DOHH2 (cell line): ENCODE data around the gene MSMP.

Source experiments
- H3F3A ChIP-seq: fragments of 200-600 bp; sonication (generic), shearing (Covaris generic); 2 replicates; pipeline ENCODE4 v1.6.0; 2016; ENCODE audit warnings: antibody characterized with exemption, mild to moderate bottlenecking; ENCODE audit not compliant: control insufficient read depth, insufficient read depth
- H3K27ac ChIP-seq: fragments of 200-600 bp; sonication (generic); 2 replicates; pipeline ENCODE4 v1.5.1; 2014; ENCODE audit warnings: low read depth, mild to moderate bottlenecking, low read length, moderate library complexity
- H3K27me3 ChIP-seq: fragments of 200-600 bp; sonication (generic); 2 replicates; pipeline ENCODE4 v1.6.1; 2014; ENCODE audit warnings: mild to moderate bottlenecking, low read length, mixed read lengths; ENCODE audit not compliant: control insufficient read depth
- H3K36me3 ChIP-seq: fragments of 200-600 bp; sonication (generic); 2 replicates; pipeline ENCODE4 v1.6.1; 2014; ENCODE audit warnings: mild to moderate bottlenecking, low read length, moderate library complexity, mixed read lengths; ENCODE audit not compliant: control insufficient read depth
- H3K4me1 ChIP-seq: fragments of 200-600 bp; sonication (generic); 2 replicates; pipeline ENCODE4 v1.6.1; 2014; ENCODE audit warnings: mild to moderate bottlenecking, low read length, mixed read lengths; ENCODE audit not compliant: control insufficient read depth
- H3K4me2 ChIP-seq: fragments of 200-600 bp; sonication (generic); 2 replicates; pipeline ENCODE4 v1.6.0; 2014; ENCODE audit warnings: mild to moderate bottlenecking, low read length, moderate library complexity
- H3K4me3 ChIP-seq: fragments of 200-600 bp; sonication (generic); 2 replicates; pipeline ENCODE4 v1.5.1; 2014; ENCODE audit warnings: mild to moderate bottlenecking, low read length, mixed read lengths
- H3K79me2 ChIP-seq: fragments of 200-600 bp; sonication (generic); 2 replicates; pipeline ENCODE4 v1.6.1; 2014; ENCODE audit warnings: mild to moderate bottlenecking, low read length, mixed read lengths; ENCODE audit not compliant: control insufficient read depth
- H3K9me2 ChIP-seq: fragments of 200-600 bp; sonication (generic); replicated peaks from 2 replicates; pipeline ENCODE4 v1.6.1; 2014; ENCODE audit warnings: mild to moderate bottlenecking, low read length, mixed read lengths; ENCODE audit not compliant: control insufficient read depth
- H3K9me3 ChIP-seq: fragments of 200-600 bp; sonication (generic); 2 replicates; pipeline ENCODE4 v1.6.1; 2014; ENCODE audit warnings: antibody characterized with exemption, low read length, mixed read lengths; ENCODE audit not compliant: control insufficient read depth, insufficient read depth
- H4K20me1 ChIP-seq: fragments of 200-600 bp; sonication (generic); 2 replicates; pipeline ENCODE4 v1.6.0; 2014; ENCODE audit warnings: low read depth, mild to moderate bottlenecking, antibody characterized with exemption, low read length, moderate library complexity; ENCODE audit not compliant: control insufficient read depth, insufficient read depth
- EZH2phosphoT487 ChIP-seq: fragments of 200-600 bp; sonication (generic); IDR thresholded peaks from 2 replicates; pipeline ENCODE4 v1.6.1; 2017; ENCODE audit warnings: borderline replicate concordance, mild to moderate bottlenecking, antibody characterized with exemption, low read length, moderate library complexity, mixed read lengths
- TF ChIP-seq, protein P1 (sequence below): fragments of 200-600 bp; sonication (generic); IDR thresholded peaks from one replicate; pipeline ENCODE4 v1.5.1; 2014; ENCODE audit warnings: antibody characterized with exemption, mild to moderate bottlenecking, low read depth, low read length; ENCODE audit not compliant: poor library complexity, severe bottlenecking

Gene MSMP

GRCh38 chr9:35729101-35729500 is 25.0 kb downstream of the MSMP start:
- Histone ChIP-seq H4K20me1 (peaks cover 28% of the 10 kb centered on the region), H3K27ac (peak overlapping the region; percentile 72), H3F3A (peaks cover 19% of the 10 kb centered on the region), H3K4me1 (peaks cover 59% of the 10 kb centered on the region), H3K36me3 (peaks cover 42% of the 10 kb centered on the region), H3K79me2 (peaks cover 71% of the 10 kb centered on the region), H3K4me3 (peak overlapping the region; percentile 84), H3K9me2 (no peaks in the 10 kb centered on the region), H3K4me2 (peak overlapping the region; percentile 94), H3K27me3 (no peaks in the 10 kb centered on the region), H3K9me3 (no peaks in the 10 kb centered on the region)
- TF ChIP-seq, protein P1, sequence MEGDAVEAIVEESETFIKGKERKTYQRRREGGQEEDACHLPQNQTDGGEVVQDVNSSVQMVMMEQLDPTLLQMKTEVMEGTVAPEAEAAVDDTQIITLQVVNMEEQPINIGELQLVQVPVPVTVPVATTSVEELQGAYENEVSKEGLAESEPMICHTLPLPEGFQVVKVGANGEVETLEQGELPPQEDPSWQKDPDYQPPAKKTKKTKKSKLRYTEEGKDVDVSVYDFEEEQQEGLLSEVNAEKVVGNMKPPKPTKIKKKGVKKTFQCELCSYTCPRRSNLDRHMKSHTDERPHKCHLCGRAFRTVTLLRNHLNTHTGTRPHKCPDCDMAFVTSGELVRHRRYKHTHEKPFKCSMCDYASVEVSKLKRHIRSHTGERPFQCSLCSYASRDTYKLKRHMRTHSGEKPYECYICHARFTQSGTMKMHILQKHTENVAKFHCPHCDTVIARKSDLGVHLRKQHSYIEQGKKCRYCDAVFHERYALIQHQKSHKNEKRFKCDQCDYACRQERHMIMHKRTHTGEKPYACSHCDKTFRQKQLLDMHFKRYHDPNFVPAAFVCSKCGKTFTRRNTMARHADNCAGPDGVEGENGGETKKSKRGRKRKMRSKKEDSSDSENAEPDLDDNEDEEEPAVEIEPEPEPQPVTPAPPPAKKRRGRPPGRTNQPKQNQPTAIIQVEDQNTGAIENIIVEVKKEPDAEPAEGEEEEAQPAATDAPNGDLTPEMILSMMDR: no peak
- no peak for TF ChIP-seq EZH2phosphoT487

- no peaks in the 10 kb centered on the region for H3K9me2 ChIP-seq
- H3K36me3 ChIP-seq: peaks cover 50% of the 10 kb centered on the region
- peaks cover 28% of the 10 kb centered on the region for H4K20me1 ChIP-seq
- H3K4me3 ChIP-seq: peak overlapping the region; percentile 84
- peak overlapping the region; percentile 72 for H3K27ac ChIP-seq
- H3K4me1 ChIP-seq: peaks cover 51% of the 10 kb centered on the region
- H3K79me2 ChIP-seq: peaks cover 66% of the 10 kb centered on the region
- peak overlapping the region; percentile 94 for H3K4me2 ChIP-seq
- no peaks in the 10 kb centered on the region for H3K9me3 ChIP-seq
- TF ChIP-seq EZH2phosphoT487: no peak
- TF ChIP-seq, protein P1: no peak
- peaks cover 13% of the 10 kb centered on the region for H3F3A ChIP-seq
- H3K27me3 ChIP-seq: no peaks in the 10 kb centered on the region
Observed at GRCh38 chr9:35728041-35728971, 25.8 kb downstream of the MSMP start.

DNA sequence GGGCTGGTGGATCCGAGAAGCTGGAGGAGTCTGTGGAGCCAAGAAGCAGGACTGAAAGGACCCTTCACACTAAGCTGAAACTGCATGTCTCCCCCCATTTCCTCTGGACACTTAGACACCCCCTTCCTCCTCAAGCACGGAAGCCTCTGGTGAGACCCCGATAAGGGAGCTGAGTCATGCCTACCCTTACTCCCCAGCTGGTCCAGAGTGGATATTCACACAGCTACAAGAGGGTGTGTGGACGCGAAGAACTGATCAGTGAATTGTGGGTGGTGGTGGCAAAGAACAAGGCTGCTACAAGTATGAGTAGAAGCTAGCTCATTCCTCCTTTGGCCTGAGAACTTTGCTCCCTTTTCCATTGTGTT is 26.4 kb downstream of the MSMP start:
- TF ChIP-seq, protein P1: no peak
- no peak for TF ChIP-seq EZH2phosphoT487
- Histone ChIP-seq H3K4me2 (peak overlapping the region; percentile 94), H3K4me3 (peak overlapping the region; percentile 84), H3K27ac (peak overlapping the region; percentile 72), H4K20me1 (peaks cover 28% of the 10 kb centered on the region), H3K4me1 (peaks cover 47% of the 10 kb centered on the region), H3F3A (peaks cover 10% of the 10 kb centered on the region), H3K36me3 (peaks cover 55% of the 10 kb centered on the region), H3K9me3 (no peaks in the 10 kb centered on the region), H3K9me2 (no peaks in the 10 kb centered on the region), H3K27me3 (no peaks in the 10 kb centered on the region), H3K79me2 (peaks cover 60% of the 10 kb centered on the region)
